HG02981 (cell line): ENCODE results near the gene POLR2F.
"Not testable (repeated sequence)": the region's sequence is repeated elsewhere in the genome, so short reads cannot be mapped to it uniquely, and the experiment has no call there.

Experiments
- ATAC-seq: cut with Tn5 transposase; IDR thresholded peaks from one replicate; pipeline ENCODE4 v1.9.1; 2021; ENCODE audit warnings: mild to moderate bottlenecking, moderate library complexity; ENCODE audit not compliant: unreplicated experiment

Gene POLR2F

DNA sequence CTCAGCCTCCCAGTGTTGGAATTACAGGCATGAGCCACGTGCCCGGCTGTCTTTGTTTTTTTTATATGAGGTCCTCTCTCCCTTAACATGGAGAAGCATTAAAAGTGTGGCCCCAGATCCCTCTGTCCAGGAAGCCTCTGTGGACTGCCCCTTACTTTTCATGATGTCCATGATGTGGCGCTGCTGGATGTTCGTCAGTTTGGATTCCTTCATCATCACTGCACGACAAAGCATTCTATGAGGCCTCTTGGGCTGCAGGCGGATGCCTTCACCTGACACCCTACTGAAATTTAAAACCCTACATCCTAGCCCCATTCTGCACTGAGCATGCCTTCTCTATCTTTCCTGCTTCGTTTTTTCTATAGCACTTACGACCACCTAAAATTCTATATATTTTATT is 2.2 kb upstream of the POLR2F start:
- no peak for ATAC-seq

DNA sequence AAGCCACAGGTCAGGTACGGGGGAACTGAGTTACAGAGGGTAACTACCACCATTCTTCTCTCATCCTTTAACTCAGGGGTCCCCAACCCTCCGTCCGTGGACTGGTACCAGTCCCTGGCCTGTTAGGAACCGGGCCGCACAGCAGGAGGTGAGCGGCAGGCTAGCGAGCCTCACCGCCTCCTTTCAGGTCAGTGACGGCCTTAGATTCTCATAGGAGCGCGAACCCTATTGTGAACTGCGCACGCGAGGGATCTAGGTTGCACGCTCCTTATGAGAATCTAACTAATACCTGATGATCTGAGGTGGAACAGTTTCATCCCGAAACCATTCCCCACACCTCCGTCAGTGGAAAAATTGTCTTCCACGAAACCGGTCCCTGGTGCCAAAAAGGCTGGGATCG is 870 bp upstream of the POLR2F start:
- not testable (repeated sequence) for ATAC-seq

DNA sequence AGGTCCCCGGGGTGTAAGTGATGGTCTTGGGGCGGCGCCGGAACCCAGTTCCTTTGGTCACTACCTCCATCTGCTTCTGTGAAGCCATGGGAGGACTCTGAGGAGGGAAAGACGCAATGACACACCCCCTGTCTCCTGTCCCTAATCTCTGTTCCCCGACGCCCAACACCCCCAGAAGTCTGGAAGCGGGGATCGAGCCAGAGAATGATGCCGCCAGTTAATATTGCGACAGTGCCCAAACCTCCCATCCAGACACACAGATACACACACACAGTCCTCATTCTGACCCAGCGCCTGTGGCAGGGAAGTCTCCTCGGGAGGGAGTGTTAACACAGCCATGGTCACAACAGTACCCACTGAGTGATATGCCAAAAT is 450 bp upstream of the POLR2F start:
- no peak for ATAC-seq

DNA sequence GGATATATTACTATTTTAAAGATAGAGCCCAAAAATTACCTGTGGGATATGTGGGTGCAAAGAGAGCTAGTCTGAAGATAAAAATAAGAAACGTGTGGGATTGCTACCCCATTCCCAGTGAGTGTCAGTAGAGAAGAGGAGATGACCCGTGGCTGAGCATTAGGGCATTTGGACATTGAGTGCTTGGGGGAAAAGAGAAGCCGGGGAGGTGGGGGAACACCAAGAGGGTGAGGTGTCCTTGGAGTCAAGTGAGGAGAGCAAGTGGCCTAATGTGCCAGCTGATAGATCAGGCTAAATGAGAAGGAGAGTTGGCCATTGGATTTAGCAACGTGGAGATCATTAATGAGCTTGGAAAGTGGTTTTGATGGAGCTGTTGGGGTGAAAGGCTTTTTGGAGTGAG is 1.2 kb downstream of the POLR2F start:
- no peak for ATAC-seq

DNA sequence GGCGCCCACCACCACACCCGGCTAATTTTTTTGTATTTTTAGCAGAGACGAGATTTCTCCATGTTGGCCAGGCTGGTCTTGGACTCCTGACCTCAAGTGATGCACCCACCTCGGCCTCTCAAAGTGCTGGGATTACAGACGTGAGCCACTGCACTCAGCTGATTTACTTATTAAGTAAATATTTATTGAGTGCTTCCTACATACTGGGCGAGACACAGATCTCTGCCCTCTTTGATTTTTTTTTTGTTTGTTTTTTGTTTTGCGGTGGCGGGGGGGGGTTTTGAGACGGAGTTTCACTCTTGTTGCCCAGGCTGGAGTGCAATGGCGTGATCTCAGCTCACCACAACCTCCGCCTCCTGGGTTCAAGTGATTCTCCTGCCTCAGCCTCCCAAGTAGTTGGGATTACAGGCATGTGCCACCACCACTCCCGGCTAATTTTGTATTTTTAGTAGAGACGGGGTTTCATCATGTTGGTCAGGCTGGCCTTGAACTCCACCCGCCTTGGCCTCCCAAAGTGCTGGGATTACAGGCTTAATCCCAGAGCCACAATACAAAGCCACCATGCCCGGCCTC is 2.4 kb downstream of the POLR2F start:
- not testable (repeated sequence) for ATAC-seq

DNA sequence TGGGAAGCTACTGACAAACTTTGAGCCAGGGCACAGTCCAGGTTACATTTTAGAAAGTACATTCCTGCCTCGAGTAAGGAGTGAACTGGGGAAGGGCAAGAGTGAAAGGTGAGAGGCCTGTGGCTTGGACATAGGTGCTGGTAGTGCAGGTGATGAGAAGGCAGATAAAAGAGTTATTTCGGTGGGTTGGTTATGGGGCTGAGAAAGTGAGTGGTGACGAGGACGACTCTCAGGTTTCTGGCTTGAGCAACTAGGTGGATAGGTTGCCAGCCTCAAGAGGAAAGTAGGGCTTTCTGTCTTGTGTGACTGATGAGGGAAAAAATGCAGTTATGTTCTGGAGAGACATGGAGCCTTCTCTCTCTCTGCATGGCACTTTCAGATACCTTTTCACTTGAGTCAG is 3.7 kb downstream of the POLR2F start:
- ATAC-seq, result no peak

DNA sequence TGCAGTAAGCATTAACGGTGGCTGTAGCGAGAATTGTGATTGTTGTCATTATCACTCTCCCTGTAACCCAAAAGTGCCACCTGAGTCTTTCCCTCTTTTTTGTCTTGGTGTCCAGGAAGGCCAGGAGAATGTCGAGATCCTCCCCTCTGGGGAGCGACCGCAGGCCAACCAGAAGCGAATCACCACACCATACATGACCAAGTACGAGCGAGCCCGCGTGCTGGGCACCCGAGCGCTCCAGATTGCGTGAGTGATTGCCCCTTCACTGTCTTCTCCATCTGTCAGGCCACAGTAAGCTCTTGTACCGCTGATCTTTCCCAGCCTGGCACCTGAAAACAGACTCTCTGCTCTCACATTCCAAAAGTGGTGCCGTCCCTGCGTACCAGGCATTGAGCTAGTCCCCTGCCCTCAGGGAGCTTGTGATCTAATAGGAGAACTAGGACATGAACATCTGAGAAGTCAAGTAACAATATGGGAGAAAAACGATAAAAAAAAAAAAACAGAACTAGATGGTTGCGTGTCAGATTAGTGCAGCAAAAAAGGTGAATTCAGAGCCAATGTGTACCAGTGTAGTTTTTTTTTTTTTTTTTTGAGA is 5.8 kb downstream of the POLR2F start:
- no peak for ATAC-seq

DNA sequence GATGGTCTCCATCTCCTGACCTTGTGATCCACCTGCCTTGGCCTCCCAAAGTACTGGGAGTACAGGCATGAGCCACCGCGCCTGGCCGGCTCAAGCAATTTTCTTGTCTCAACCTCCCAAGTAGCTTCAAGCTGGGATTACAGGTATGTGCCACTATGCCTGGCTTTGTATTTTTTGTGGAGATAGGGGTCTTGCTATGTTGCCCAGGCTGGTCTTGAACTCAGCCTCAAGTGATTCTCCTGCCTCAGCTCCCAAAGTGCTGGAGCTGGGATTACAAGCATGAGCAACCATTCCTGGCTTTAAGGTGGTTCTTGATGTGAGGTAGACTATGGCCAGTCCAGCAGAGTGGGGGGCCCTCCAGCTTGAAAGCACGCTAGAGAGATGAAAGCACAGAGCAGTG is 7.6 kb downstream of the POLR2F start:
- no peak for ATAC-seq

DNA sequence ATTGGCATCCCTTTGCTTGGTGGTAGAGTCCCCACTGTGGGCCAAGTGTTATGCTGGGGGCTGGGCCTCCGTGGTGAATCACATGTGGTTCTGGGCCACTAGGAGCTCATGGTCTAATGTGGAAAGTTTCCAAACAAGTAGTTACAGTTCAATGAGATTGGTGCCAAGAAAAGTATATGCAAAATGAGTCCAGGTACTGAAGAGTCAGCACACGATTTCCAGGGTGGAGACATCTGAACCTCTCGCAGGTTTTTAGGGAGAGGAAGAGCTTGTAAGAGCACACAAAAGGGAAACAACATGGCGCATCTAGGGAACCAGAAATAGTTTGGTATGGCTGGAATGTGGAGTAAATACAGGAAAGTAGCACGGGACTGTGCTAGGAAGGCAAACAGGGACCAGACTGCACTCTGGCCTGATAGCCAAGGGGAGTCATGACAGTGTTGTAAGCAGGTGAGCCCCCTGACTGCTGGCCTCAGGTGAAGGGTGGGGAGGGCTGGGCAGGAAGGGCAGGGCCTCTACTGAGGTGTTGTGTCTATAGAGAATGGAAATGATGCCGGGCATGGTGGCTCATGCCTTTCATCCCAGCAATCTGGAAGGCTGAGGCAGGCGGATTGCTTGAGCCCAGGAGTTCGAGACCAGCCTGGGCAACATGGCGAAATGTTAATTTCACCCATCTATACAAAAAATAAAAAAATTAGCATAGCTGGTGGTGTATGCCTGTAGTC is 12.6 kb downstream of the POLR2F start:
- no peak for ATAC-seq

DNA sequence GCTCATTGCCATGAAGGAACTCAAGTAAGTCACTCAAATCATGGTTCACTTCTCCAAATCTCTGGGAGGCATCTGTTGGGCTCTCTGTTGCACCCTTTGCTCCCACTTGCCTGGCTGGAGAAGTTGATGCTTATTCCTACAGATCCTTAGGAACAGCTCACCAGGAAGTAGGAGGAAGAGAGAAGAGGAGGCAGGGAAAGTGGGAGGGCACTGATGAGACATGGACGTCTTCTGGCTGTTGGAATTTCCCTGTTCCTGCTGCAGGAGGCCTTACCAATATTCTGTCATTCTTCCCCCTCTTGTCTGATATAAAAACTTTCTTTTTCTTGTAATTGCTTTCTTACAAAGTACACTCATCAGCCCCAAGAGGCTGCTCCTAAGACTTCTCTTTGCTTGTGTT is 13.6 kb downstream of the POLR2F start:
- no peak for ATAC-seq

DNA sequence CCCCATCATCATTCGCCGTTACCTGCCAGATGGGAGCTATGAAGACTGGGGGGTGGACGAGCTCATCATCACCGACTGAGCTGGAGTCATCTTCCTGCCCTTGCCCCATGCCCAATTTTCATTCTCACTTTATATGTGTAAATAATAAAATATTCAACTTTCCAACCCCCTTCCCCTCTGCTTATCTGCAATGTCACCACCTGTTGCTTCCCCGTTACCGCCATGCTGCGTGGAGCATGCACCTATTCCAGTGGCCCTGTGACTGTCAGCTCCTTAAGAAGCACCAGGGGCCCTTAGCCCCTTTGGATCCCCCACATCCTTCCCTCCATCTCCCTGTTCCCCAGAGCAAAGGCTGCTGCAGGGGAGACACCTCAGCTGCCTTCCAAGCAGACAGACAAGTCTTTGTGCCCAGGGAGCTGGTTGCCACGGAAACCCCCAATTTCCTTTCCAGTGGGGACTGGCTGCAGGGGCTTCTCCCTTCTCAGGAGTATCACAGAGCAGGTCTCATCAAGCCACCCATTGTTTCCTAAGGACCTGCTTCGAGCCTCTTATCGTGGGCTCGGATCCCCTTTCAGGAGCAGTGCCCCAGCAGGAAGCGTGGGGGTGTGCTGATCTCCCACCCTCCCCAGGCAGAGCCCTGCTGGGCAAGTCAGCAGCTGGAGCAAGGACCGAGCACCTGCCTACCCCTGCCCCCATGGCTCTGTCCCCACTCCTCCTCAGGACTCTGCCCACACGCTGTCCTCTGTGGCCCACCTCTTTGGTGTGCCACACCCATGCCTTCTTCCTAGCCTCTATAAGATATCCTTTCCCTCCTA is 14.3 kb downstream of the POLR2F start:
- no peak for ATAC-seq

DNA sequence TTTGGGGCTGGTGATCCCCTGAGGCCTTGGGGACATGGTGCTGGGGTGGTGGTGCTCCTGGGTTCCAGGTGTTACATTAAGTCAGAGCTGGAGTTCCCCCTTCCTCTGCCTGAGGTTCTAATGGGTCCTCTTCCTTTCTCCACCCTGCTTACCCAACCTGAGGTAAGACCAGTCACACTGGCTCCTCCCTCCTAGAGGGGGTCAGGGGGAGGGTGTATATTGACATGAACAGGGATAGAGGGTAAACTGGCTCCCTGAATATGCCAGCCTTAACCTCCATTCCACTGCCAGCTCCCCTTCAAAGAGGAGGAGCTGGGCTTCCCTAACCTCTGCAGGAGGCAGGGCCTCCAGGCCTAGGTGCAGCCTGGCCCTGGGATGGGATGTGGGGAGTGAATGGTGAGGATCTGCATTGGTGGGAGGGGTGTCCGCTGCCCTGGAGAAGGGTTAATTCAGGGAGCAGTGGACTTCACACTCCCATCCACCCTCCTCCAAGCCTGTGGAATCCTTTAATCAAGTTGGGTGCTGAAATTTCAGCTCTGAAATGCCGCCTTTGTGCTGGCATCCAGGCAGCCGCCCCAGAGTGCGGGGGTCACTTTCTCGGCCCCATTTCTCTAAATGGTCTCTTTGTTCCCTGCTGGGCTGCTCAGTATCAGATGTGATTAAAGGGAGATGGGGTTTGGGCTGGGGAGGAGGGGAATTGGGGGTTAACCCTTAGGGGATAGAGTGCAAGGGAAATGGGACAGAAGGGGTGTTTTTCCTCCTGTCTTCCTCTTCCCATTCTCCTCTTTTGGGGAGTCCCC is 15.2 kb downstream of the POLR2F start:
- no peak for ATAC-seq

DNA sequence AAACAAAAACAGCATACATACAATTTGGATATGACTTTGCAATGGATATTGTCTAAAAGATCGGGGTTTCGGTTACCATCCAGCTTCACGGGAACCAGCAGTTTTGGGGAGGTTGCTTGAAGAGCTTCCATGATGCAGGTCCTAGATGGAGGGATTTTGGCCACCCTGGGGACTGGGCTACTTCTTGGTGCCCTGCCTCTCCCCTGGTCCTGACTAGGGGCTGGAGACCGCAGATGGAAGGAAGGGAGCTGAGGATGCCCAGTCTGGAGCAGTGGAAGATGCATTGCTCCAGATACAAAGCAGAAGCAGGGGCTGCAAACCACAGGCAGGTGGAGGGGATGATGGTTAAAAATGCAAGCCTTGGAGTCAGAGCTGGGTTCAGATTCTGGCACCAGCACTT is 17.4 kb downstream of the POLR2F start:
- ATAC-seq, result no peak

DNA sequence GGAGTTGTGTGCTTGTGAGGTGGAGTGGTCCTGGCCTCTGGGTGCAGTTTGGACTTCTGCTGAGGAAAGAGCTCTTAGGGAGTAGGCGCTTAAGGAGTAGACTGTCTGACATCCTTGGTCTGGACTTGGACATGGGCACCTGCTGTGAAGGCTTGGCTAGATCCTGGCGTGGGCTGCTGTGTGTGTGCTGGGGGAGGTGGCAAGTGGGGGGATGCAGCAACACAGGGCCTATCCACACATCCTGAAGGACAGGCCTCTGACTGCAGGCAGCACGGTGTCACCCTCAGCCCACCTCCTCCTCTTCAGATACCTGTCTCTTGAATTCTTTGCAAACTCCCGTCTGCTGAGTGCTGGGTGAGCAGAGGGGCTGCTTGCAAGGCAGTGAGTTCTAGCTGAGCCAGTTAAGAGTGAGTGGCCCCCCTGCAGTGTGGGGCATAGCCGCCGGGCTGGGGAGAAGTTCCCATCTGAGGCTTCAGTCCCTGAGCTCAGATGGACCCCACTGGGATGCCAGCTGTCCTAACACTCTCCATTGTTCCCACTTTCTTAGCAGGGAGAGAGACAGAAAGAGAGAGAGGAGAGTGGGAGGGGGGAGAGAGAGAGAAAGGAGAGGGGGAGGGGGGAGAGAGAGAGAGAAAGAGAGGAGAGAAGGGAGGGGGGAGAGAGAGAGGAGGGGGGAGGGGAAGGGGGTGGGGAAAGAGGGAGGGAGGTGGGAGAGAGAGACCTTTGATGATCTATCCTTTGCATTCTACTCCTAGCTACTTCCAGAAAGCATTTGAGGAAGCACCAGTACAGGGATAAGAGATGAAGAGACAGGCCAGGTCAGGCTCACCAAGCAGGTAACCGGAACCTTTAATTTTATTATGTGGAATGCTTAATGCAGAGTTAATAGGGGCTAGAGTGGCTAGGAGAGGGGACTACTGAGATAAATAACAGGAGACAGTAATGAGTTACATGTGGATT is 18.3 kb downstream of the POLR2F start:
- no peak for ATAC-seq

DNA sequence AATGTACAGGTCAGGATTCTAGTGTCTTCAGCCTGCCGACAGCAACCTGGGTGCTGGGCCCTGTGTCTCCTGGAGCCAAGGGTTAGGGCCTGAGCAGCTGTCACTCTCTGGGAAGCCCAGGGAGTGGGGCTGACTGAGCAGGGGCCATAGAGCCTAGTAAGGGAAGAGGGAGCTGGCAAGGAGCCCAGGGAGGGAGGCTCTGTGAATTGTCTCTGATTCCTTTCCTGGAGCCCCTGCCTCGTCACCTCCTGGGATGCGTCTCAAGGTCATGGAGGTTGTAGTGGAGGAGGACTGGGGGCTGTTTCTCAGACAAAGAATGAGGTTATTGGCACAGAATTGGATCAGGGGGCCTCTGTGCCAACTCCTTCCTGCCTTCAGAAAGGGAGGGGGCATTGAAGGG is 19.0 kb downstream of the POLR2F start:
- no peak for ATAC-seq

DNA sequence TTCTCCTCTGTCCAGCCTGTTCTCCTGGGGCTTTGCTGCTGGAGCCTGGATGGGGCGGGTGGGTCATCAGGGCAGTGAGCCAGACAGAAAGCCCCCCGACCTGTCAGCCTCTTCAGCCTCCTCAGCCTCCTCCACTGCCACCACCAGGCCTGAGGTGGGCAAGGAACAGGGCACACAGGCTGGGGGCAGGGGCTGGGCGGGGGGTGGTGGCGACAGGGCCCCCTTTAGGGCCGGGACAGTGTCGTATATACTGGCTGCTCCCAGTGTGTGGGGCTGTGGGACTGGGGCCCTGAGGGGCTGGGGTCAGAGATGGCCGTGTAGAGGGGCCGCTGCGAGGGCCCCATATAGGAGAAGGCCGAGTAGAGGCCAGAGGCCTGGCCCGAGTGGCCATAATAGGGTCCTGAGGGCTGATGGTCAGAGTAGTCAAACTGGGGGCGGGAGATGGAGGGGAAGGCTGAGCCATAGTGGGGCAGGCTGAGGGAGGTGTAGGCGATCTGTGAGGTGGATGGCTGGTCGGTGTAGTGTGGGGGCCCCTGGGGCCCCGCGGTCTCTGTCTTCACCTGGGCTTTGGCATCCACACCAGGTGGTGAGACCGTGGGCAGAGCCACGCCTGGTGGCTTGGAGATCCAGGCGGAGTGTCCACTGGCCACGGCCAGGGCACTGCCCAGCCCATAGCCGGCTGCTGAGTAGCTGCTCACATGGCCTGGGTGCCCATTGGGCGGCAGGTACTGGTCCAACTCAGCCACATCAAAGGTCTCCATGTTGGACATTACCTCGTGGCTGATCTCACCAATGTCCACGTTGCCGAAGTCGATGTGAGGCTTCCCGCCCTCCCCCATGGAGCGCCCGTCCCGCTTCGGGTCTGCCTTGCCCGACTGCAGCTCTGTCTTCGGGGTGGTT is 20.0 kb downstream of the POLR2F start:
- no peak for ATAC-seq

DNA sequence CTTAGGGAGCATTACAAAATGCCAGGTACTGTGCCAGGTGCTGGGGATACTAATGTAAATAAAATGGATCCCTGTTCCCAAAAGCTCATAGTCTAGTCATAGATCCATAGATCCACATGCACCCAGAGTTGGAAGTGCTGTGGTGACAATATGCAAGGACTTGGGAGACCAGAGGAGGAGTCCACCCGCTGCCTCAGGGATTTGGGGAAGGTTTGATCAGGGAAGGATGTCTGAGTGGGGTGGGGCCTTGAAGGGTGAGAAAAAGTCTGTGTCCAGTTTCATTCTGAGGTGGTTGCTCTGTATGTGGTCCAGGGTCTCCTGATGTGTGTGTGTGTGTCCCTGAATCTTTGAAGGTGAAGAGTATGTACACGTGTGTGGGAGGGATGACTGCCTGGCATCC is 21.7 kb downstream of the POLR2F start:
- ATAC-seq, result no peak

DNA sequence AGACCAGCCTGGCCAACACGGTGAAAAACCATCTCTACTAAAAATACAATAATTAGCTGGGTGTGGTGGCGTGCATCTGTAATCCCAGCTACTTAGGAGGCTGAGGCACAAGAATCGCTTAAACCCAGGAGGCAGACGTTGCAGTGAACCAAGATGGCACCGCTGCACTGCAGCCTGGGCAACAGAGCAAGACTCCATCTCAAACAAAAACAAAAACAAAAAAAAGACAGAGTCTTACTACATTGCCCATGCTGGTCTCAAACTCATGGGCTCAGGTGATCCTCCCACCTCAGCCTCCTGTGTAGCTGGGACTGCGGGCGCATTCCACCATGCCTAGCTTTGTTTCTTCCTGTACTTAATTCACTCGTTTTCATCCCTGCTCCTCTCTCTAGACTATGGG is 22.5 kb downstream of the POLR2F start:
- ATAC-seq, result not testable (repeated sequence)

DNA sequence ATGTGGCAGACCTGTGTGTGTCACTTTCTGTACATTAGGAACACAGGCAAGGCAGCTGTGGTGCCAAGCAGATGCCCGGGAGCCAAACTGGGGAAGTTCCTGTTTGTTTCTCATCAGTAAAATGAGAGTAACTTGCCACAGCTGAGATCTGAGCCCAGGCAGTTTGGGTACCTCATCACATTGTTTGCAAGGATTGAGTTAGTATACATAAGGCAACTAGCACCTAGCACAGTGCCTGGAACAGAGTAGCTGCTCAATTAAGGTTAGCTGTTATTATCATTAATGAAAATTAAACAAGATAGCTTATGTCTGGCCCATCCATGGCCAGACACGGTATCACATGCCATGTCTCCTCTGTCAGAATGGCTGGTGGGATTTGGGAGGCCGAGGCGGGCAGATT is 23.0 kb downstream of the POLR2F start:
- no peak for ATAC-seq
